HCT116 (cell line): Measurements from ENCODE around the gene PKD2. TPM values are rescaled to one million over a fixed set of nuclear protein-coding genes. Genes with fewer than 3 reads are reported as not detected.

Experiments
- ATAC-seq: fragments of 200-7000 bp; cut with Tn5 transposase; 2 replicates; pipeline ENCODE4 v1.9.1; 2020; ENCODE audit warnings: mild to moderate bottlenecking, moderate library complexity
- BruUV-seq: library from RNA; stranded (reverse); fragments of 400-500 nt; replicated peaks from 2 replicates; lab custom pipeline; 2021; lab: Mats Ljungman, UMichigan
- CTCF ChIA-PET: fragments of 300-600 bp; sonication (Branson Sonifier 250); formaldehyde crosslinking; loops from one replicate; lab custom pipeline; 2021; ENCODE audit warnings: antibody characterized with exemption; lab: Charles Lee
- POLR2A ChIA-PET: fragments of 300-600, 350-600 bp; sonication (Branson Sonifier 250); formaldehyde crosslinking; loops from one replicate; lab custom pipeline; 2021; ENCODE audit warnings: antibody characterized with exemption; lab: Charles Lee
- RAD21 ChIA-PET, 2 experiments: fragments of 300-600 bp; sonication (Branson Sonifier 250); formaldehyde crosslinking; loops; one replicate each; lab custom pipeline; 2023; ENCODE audit warnings: low total read pairs in 2 of 2; ENCODE audit not compliant: uncharacterized antibody in 2 of 2, unreplicated experiment in 2 of 2, low non-redundant PET in 1 of 2; lab: Charles Lee
- DNase-seq: peaks from one replicate; pipeline ENCODE4 v3.0.0-alpha.2; 2010; ENCODE audit warnings: low read depth, low spot score
- H2AFZ ChIP-seq: fragments of 200-600 bp; shearing (Covaris generic), sonication (generic); 2 replicates; pipeline ENCODE4 v1.6.1; 2017; ENCODE audit warnings: low read depth, mixed run types, mixed read lengths, antibody characterized with exemption, low read length; ENCODE audit not compliant: poor library complexity, severe bottlenecking
- H3K27ac ChIP-seq: 2 replicates; pipeline ENCODE4 v1.5.1; 2012; ENCODE audit warnings: low read depth, low read length
- H3K27me3 ChIP-seq: fragments of 200-600 bp; sonication (generic); 2 replicates; pipeline ENCODE4 v1.6.1; 2016; ENCODE audit warnings: mixed run types, low read length, mixed read lengths; ENCODE audit not compliant: insufficient read depth
- H3K36me3 ChIP-seq, 2 experiments: fragments of 200-500 bp in 1 of 2; fragments of 200-600 bp in 1 of 2; sonication (Bioruptor generic) in 1 of 2; sonication (generic) in 1 of 2; 2 replicates each; pipeline versions ENCODE4 v1.5.1 to v1.6.1; 2014 to 2016; ENCODE audit warnings: low read length in 2 of 2, inconsistent platforms in 1 of 2, mixed read lengths in 1 of 2, mixed run types in 1 of 2; ENCODE audit not compliant: insufficient read depth in 2 of 2, control insufficient read depth in 1 of 2
- H3K4me1 ChIP-seq, 2 experiments: fragments of 200-600 bp in 1 of 2; sonication (generic) in 1 of 2; 2 replicates each; pipeline versions ENCODE4 v1.5.1 to v1.6.1; 2012 to 2017; ENCODE audit warnings: low read length in 2 of 2, inconsistent platforms in 1 of 2, mild to moderate bottlenecking in 1 of 2, mixed read lengths in 1 of 2, mixed run types in 1 of 2, moderate library complexity in 1 of 2; ENCODE audit not compliant: insufficient read depth in 2 of 2, control insufficient read depth in 1 of 2
- H3K4me2 ChIP-seq: fragments of 200-600 bp; sonication (generic); 2 replicates; pipeline ENCODE4 v1.6.1; 2017; ENCODE audit warnings: mixed run types, low read length, mixed read lengths
- H3K4me3 ChIP-seq, 2 experiments: fragments of 200-600 bp in 1 of 2; sonication (generic) in 1 of 2; replicated peaks in 1 of 2; 2 replicates each; pipeline ENCODE4 v1.5.1; 2011 to 2016; ENCODE audit warnings: low read length in 2 of 2, control low read depth in 1 of 2, low read depth in 1 of 2, mild to moderate bottlenecking in 1 of 2, mixed read lengths in 1 of 2, mixed run types in 1 of 2
- H3K79me2 ChIP-seq: fragments of 200-600 bp; sonication (generic); 2 replicates; pipeline ENCODE4 v1.6.1; 2017; ENCODE audit warnings: mild to moderate bottlenecking, mixed run types, low read length, moderate library complexity, mixed read lengths; ENCODE audit not compliant: insufficient read depth
- H3K9ac ChIP-seq: fragments of 200-600 bp; sonication (generic); 2 replicates; pipeline ENCODE4 v1.6.1; 2016; ENCODE audit warnings: low read length, mixed read lengths
- H3K9me2 ChIP-seq: fragments of 200-600 bp; sonication (generic), shearing (Covaris generic); 2 replicates; pipeline ENCODE4 v1.6.1; 2017; ENCODE audit warnings: mixed run types, mild to moderate bottlenecking, moderate library complexity; ENCODE audit not compliant: insufficient read depth
- H3K9me3 ChIP-seq, 2 experiments: fragments of 200-500 bp in 1 of 2; fragments of 200-600 bp in 1 of 2; sonication (Bioruptor generic) in 1 of 2; sonication (generic) in 1 of 2; 2 replicates each; pipeline ENCODE4 v1.6.1; 2014 to 2017; ENCODE audit warnings: low read length in 2 of 2, mixed read lengths in 2 of 2, inconsistent platforms in 1 of 2, low read depth in 1 of 2, mild to moderate bottlenecking in 1 of 2, mixed run types in 1 of 2, moderate library complexity in 1 of 2; ENCODE audit not compliant: control insufficient read depth in 1 of 2, insufficient read depth in 1 of 2
- H4K20me1 ChIP-seq: fragments of 200-600 bp; sonication (generic), shearing (Covaris generic); 2 replicates; pipeline ENCODE4 v1.6.1; 2017; ENCODE audit warnings: mixed run types, mild to moderate bottlenecking, moderate library complexity; ENCODE audit not compliant: insufficient read depth
- CEBPB ChIP-seq: IDR thresholded peaks from 2 replicates; pipeline ENCODE4 v1.6.1; 2012; ENCODE audit warnings: low read depth
- EZH2 ChIP-seq: fragments of 200-600 bp; sonication (generic); IDR thresholded peaks from 2 replicates; pipeline ENCODE4 v1.6.1; 2017; ENCODE audit warnings: antibody characterized with exemption, mixed run types
- POLR2A ChIP-seq: IDR thresholded peaks from 2 replicates; pipeline ENCODE4 v1.7.0; 2011; ENCODE audit warnings: borderline replicate concordance; ENCODE audit not compliant: insufficient read depth, insufficient read length; ENCODE audit errors: extremely low read depth
- POLR2AphosphoS5 ChIP-seq: IDR thresholded peaks from 2 replicates; pipeline ENCODE4 v1.6.1; 2011; ENCODE audit warnings: mild to moderate bottlenecking, low read depth, low read length, moderate library complexity
- RAD21 ChIP-seq: IDR thresholded peaks from 2 replicates; pipeline ENCODE4 v1.6.1; 2012; ENCODE audit warnings: low read depth, mild to moderate bottlenecking
- SIN3A ChIP-seq: IDR thresholded peaks from 2 replicates; pipeline ENCODE4 v1.6.1; 2012; ENCODE audit warnings: low read depth
- intact Hi-C: fragments of 100-400 bp; cut with micrococcal nuclease; formaldehyde crosslinking; loops from 2 replicates; pipeline ENCODE4 v1.10.0; 2022
- total RNA-seq: library from RNA; stranded (reverse); gene quantifications from one replicate; pipeline ENCODE4 v1.2.1, GENCODE V29; 2021; ENCODE audit not compliant: unreplicated experiment
- TF ChIP-seq, protein P1 (sequence below): IDR thresholded peaks from 2 replicates; pipeline ENCODE4 v1.6.1; 2012
- TF ChIP-seq, protein P2 (sequence below): IDR thresholded peaks from 2 replicates; pipeline ENCODE4 v1.6.1; 2011; ENCODE audit warnings: mild to moderate bottlenecking, low read length, moderate library complexity; ENCODE audit not compliant: insufficient replicate concordance; ENCODE audit errors: extremely low read depth

Gene PKD2
- total RNA-seq, 1 experiment from 2014 or later = 10.1 TPM

DNA sequence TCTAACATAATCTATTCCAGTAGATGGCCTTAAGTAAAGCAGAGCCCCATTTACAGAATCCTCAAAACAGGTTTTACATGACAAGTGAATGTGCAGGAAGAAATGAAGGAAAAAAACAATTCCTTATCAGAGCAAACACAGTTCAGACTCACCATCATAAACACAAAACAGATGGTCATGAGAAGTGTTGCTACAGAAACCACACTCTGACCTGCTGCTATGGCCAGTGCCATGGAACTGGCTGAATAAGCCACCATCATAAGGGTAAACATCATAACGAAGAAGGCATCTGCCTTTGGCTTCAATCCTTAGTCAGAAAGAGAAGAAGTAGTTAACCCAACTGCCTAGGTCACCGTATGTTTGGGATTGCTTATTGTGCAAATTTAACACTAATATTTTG, 89.9 kb downstream of the PKD2 start:
- no peaks in the 10 kb centered on the region for H3K4me1 ChIP-seq
- no peak overlapping the region for H3K4me3 ChIP-seq
- POLR2A ChIA-PET = no interaction called here
- no peak overlapping the region for H2AFZ ChIP-seq
- no peaks in the 10 kb centered on the region for H3K27me3 ChIP-seq
- ATAC-seq (no peak), DNase-seq (no peak)
- no peaks in the 10 kb centered on the region for H3K9me2 ChIP-seq
- CTCF ChIA-PET = no interaction called here
- RAD21 ChIA-PET = no interaction called here
- H3K27ac ChIP-seq = no peak overlapping the region
- H3K9ac ChIP-seq = no peak overlapping the region
- no peak overlapping the region for H3K4me2 ChIP-seq
- intact Hi-C loops = no loop called here
- no TSS peak for BruUV-seq
- no peak for TF ChIP-seq SIN3A
- no peak for TF ChIP-seq POLR2A
- TF ChIP-seq CEBPB = no peak
- TF ChIP-seq EZH2 = no peak
- no peak for TF ChIP-seq POLR2AphosphoS5
- no peak for TF ChIP-seq RAD21
- TF ChIP-seq, all 23 proteins: peak for 0
- no peaks in the 10 kb centered on the region for H3K9me3 ChIP-seq
- H3K36me3 ChIP-seq = no peaks in the 10 kb centered on the region
- H3K79me2 ChIP-seq = no peaks in the 10 kb centered on the region
- H4K20me1 ChIP-seq = no peaks in the 10 kb centered on the region

- no peaks in the 10 kb centered on the region for H3K36me3 ChIP-seq
- ATAC-seq = no peak
- BruUV-seq = no TSS peak
- POLR2A ChIA-PET = no interaction called here
- no peaks in the 10 kb centered on the region for H3K79me2 ChIP-seq
- no peak overlapping the region for H3K9ac ChIP-seq
- RAD21 ChIA-PET = no interaction called here
- no peaks in the 10 kb centered on the region for H4K20me1 ChIP-seq
- no peaks in the 10 kb centered on the region for H3K27me3 ChIP-seq
- H3K4me3 ChIP-seq = no peak overlapping the region
- H3K27ac ChIP-seq = no peak overlapping the region
- DNase-seq = no peak
- no peaks in the 10 kb centered on the region for H3K9me3 ChIP-seq
- H3K9me2 ChIP-seq = no peaks in the 10 kb centered on the region
- no peaks in the 10 kb centered on the region for H3K4me1 ChIP-seq
- H3K4me2 ChIP-seq = no peak overlapping the region
- H2AFZ ChIP-seq = no peak overlapping the region
- intact Hi-C loops = no loop called here
- CTCF ChIA-PET = no interaction called here
- TF ChIP-seq, protein P1, sequence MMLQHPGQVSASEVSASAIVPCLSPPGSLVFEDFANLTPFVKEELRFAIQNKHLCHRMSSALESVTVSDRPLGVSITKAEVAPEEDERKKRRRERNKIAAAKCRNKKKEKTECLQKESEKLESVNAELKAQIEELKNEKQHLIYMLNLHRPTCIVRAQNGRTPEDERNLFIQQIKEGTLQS = no peak
- TF ChIP-seq, protein P2, sequence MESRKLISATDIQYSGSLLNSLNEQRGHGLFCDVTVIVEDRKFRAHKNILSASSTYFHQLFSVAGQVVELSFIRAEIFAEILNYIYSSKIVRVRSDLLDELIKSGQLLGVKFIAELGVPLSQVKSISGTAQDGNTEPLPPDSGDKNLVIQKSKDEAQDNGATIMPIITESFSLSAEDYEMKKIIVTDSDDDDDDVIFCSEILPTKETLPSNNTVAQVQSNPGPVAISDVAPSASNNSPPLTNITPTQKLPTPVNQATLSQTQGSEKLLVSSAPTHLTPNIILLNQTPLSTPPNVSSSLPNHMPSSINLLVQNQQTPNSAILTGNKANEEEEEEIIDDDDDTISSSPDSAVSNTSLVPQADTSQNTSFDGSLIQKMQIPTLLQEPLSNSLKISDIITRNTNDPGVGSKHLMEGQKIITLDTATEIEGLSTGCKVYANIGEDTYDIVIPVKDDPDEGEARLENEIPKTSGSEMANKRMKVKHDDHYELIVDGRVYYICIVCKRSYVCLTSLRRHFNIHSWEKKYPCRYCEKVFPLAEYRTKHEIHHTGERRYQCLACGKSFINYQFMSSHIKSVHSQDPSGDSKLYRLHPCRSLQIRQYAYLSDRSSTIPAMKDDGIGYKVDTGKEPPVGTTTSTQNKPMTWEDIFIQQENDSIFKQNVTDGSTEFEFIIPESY = no peak
- TF ChIP-seq EZH2 (no peak), POLR2A (no peak)
These were observed 90.3 kb downstream of the PKD2 start for GRCh38 chr4:88097781-88098180.
